Heart right ventricle (tissue), 16 donors: ENCODE data around the gene TAF1A. TPM values are rescaled to one million over a fixed set of nuclear protein-coding genes. Genes with fewer than 3 reads are reported as not detected.

Experiments used
- ATAC-seq, 8 donors: fragments of 200-7000 bp; cut with Tn5 transposase; one replicate each; pipeline ENCODE4 v1.9.1; 2020; ENCODE audit warnings: mild to moderate bottlenecking in 8 of 8, moderate library complexity in 8 of 8, moderate number of reproducible peaks in 1 of 8
- DNase-seq, 2 donors: peaks; one replicate each; pipeline ENCODE4 v3.0.0-alpha.2; 2020
- H3K27ac ChIP-seq, 10 donors: fragments of 200-600 bp; sonication (generic) in 2 of 10; one replicate each; pipeline versions ENCODE4 v1.5.0 to v1.8.0; 2020 to 2022; ENCODE audit warnings: mild to moderate bottlenecking in 3 of 10
- H3K27me3 ChIP-seq, 7 donors: fragments of 200-600 bp; one replicate each; pipeline ENCODE4 v1.8.0; 2021 to 2022; ENCODE audit warnings: mild to moderate bottlenecking in 2 of 7
- H3K36me3 ChIP-seq, 9 donors: fragments of 200-600 bp; sonication (generic) in 1 of 9; one replicate each; pipeline versions ENCODE4 v1.5.0 to v1.8.0; 2020 to 2022; ENCODE audit warnings: mild to moderate bottlenecking in 2 of 9
- H3K4me1 ChIP-seq, 9 donors: fragments of 200-600 bp; sonication (generic) in 1 of 9; one replicate each; pipeline versions ENCODE4 v1.5.0 to v1.8.0; 2020 to 2022; ENCODE audit warnings: mild to moderate bottlenecking in 4 of 9
- H3K4me3 ChIP-seq, 10 donors: fragments of 200-600 bp; sonication (generic) in 2 of 10; one replicate each; pipeline versions ENCODE4 v1.5.0 to v1.8.0; 2020 to 2022; ENCODE audit warnings: mild to moderate bottlenecking in 7 of 10, moderate library complexity in 2 of 10
- H3K9me3 ChIP-seq, 11 donors: fragments of 200-600 bp in 10 of 11; sonication (generic) in 2 of 11; one replicate each; pipeline versions ENCODE4 v1.5.0 to v1.8.0; 2013 to 2022; ENCODE audit warnings: mild to moderate bottlenecking in 2 of 11, control low read depth in 1 of 11, moderate library complexity in 1 of 11
- WGBS, 2 donors: extraction: QIAGEN DNeasy Blood & Tissue Kit; methylation state at CpG; one replicate each; pipeline ENCODE4 v1.1.7; 2013; ENCODE audit warnings: inconsistent platforms in 1 of 2; 5-methylcytosine and 5-hydroxymethylcytosine counted together
- intact Hi-C, 10 donors: fragments of 100-400 bp; cut with DNase I; formaldehyde crosslinking; loops; one replicate each; pipeline versions ENCODE4 v1.11.1 to v1.14.2; 2022
- polyA plus RNA-seq, 2 donors: library from polyadenylated mRNA; stranded (reverse); fragments of 200-250 nt; gene quantifications; one replicate each; pipeline ENCODE4 v1.2.3, GENCODE V29; 2013
- total RNA-seq, 10 donors: library from RNA; stranded (reverse); fragmentation: NEBNext Ultra II Directional in 3 of 10; extraction: Animal tissue kit (Norgen Biotek cat#: 25700) in 3 of 10; gene quantifications; one replicate each; pipeline versions ENCODE4 v1.2.1 to v1.2.4, GENCODE V29; 2021 to 2023
- TF ChIP-seq, protein P1 (sequence below), 9 donors: fragments of 200-600 bp; sonication (generic) in 2 of 9; IDR thresholded peaks; one replicate each; pipeline versions ENCODE4 v1.5.0 to v1.8.0; 2021 to 2022; ENCODE audit warnings: antibody characterized with exemption in 9 of 9, mild to moderate bottlenecking in 5 of 9, moderate library complexity in 1 of 9
- donor health status: Arrhythmogenic right ventricular cardiomyopathy.
- donor health status: ischemic (EF 13 %, LVEDD 7.1; RV severe dilation, severe dysfunction).
- donor health status: healthy with polysubstance abuse.
- donor health status: DM: no; HTN: yes; CAD: no.
- donor health status: DM: no; HTN: no; CAD: no.
- donor health status: ischemic (EF 25% LVEDD 6.9; RV normal size, moderate dysfunction).
- donor health status: ischemic (EF 25% LVEDD 5.7; RV mildly dilated, moderate dysfunction).
- donor health status: healthy.
- donor health status: DM: yes; HTN: yes; CAD: no.
- donor health status: Ischemic cardiomyopathy.
- donor health status: ischemic (EF 35%, LVEDD 5.7; RV mildly dilated, moderate dysfunction).
- donor health status: nonischemic (EF 11% LVEDD 7.7; RV severe dilation, severe dysfunction).
- donor health status: DM: yes; HTN: yes; CAD: no.
- donor health status: PGD.
- donor health status: ischemic (EF 29% LVEDD 5.4; RV normal size, mild dysfunction).
- donor health status: nonischemic (EF 23%, LVEDD 6.1; RV moderate dilation, normal function).

Gene TAF1A
- total and polyA plus RNA-seq, 12 donors: 1.1 to 3.3 (median 1.7) TPM

DNA sequence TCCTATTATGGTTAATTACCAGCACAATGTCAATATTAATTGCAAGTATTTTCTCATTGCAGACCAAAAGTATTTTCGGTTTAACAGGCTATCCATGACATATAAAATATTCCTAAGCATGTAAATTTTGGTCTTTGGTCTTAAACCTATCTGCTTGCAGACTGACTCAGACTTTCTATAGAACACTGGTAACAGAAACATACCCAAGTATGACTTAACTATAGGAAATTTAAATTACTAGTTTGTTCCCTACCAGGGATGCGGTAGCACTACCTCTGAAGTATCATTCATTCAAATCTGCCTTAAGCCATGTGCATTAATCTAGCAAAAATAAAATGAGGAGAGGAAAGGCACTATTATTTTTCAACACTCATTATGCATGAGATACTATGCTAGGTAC lies 2.9 kb downstream of the TAF1A start:
- no peak overlapping the region for H3K27ac ChIP-seq
- 92 to 95% methylated on average over 2 of the region's 2 CpGs for whole genome bisulfite sequencing, 2 donors
- no peak overlapping the region for H3K4me3 ChIP-seq
- H3K27me3 ChIP-seq: no peaks in the 10 kb centered on the region
- TF ChIP-seq, protein P1, sequence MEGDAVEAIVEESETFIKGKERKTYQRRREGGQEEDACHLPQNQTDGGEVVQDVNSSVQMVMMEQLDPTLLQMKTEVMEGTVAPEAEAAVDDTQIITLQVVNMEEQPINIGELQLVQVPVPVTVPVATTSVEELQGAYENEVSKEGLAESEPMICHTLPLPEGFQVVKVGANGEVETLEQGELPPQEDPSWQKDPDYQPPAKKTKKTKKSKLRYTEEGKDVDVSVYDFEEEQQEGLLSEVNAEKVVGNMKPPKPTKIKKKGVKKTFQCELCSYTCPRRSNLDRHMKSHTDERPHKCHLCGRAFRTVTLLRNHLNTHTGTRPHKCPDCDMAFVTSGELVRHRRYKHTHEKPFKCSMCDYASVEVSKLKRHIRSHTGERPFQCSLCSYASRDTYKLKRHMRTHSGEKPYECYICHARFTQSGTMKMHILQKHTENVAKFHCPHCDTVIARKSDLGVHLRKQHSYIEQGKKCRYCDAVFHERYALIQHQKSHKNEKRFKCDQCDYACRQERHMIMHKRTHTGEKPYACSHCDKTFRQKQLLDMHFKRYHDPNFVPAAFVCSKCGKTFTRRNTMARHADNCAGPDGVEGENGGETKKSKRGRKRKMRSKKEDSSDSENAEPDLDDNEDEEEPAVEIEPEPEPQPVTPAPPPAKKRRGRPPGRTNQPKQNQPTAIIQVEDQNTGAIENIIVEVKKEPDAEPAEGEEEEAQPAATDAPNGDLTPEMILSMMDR (IDR thresholded peaks at IDR 0.05): no peak
- peaks cover 0 to 33% (median 10%) of the 10 kb centered on the region in 9 donors for H3K4me1 ChIP-seq
- DNase-seq: no peak
- intact Hi-C loops: loop anchor here in 1 of 10 donors (5.0 kb wide), 1 partner anchor 45 kb away; no protein-coding TSS in a partner anchor
- no peak for ATAC-seq
- H3K9me3 ChIP-seq: no peaks in the 10 kb centered on the region
- H3K36me3 ChIP-seq: peaks cover 0 to 58% (median 4%) of the 10 kb centered on the region in 9 donors

DNA sequence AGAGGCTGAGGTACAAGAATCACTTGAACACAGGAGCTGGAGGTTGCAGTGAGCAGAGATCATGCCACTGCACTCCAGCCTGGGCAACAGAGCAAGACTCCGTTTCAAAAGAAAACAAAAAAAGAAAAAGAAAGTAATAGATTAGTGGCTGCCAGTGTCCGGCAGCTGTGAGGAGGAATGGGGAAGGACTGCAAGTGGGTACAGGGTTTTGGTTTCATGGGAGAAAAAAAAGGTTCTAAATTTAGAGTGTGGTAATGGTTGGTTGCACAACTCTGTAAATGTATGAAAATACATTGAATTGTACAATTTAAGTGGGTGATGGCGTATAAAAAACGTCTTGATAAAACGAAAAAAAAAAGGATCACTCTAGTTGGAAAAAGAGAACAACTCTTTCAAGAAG lies 6.7 kb downstream of the TAF1A start:
- ATAC-seq: peak in 1 of 8 donors; percentile 38
- H3K27ac ChIP-seq: no peak overlapping the region
- TF ChIP-seq, protein P1 (IDR thresholded peaks at IDR 0.05): no peak
- H3K9me3 ChIP-seq: no peaks in the 10 kb centered on the region
- DNase-seq: no peak
- intact Hi-C loops: no loop called here
- no peak overlapping the region for H3K4me3 ChIP-seq
- 86 to 87% methylated on average over 5 of the region's 5 CpGs for WGBS, 2 donors
- no peaks in the 10 kb centered on the region for H3K27me3 ChIP-seq
- H3K36me3 ChIP-seq: peaks cover 0 to 75% (median 4%) of the 10 kb centered on the region in 9 donors
- peaks cover 0 to 20% (median 0%) of the 10 kb centered on the region in 9 donors for H3K4me1 ChIP-seq

DNA sequence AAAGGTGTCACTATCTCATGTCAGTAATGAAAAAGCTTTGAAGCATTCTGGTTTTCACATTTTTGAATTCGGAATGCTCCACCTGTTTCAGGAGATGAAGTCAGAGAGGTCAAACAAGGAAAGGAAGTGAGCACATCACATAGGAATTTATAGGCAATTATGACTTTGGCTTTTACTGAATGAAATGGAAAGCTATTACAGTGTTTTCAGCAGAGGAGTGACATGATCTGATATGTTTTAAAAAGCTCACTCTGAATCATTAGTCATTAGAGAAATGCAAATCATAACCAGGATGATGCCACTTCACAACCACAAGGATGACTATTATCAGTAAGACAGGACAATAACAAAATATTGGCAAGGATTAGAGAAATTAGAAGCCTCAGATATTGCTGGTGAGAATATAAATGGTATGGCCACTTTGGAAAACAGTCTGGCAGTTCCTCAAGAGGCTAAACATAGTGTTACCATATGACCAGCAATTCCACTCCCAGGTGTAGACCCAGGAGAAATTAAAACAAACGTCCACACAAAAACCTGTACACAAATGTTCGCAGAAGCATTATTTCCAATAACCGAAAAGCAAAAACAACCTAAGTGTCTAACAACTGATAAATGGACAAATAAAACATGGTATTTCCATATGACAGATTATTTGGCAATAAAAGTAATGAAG lies 7.5 kb downstream of the TAF1A start:
- H3K36me3 ChIP-seq: peaks cover 0 to 75% (median 4%) of the 10 kb centered on the region in 9 donors
- H3K4me3 ChIP-seq: no peak overlapping the region
- no peak overlapping the region for H3K27ac ChIP-seq
- no peak for DNase-seq
- no peak for ATAC-seq
- H3K9me3 ChIP-seq: no peaks in the 10 kb centered on the region
- H3K27me3 ChIP-seq: no peaks in the 10 kb centered on the region
- TF ChIP-seq, protein P1 (IDR thresholded peaks at IDR 0.05): no peak
- H3K4me1 ChIP-seq: peaks cover 0 to 20% (median 0%) of the 10 kb centered on the region in 9 donors
- intact Hi-C loops: no loop called here
- 84 to 87% methylated on average over 4 of the region's 4 CpGs for WGBS, 2 donors

DNA sequence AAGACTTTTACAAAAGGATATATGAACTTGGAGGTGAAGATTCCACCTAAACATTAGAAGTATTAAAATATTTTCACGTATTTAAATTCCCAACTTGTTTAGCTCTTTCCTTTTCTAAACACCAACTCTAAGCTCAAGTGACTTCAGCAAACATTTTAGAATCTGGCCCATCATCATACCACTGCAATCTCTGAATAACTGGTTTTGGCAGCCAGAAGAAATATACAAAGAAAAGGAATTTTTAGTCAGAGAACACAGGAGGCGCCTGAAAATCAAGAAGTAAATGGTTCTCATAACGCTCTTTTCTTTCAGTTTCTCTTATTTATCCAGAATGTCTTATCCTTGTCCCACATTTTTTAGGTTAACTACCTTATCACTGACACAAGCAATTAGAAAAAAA lies 10.4 kb downstream of the TAF1A start:
- TF ChIP-seq, protein P1 (IDR thresholded peaks at IDR 0.05): no peak
- Histone ChIP-seq H3K4me3 (no peak overlapping the region), H3K27ac (no peak overlapping the region), H3K36me3 (peaks cover 0 to 78% (median 14%) of the 10 kb centered on the region in 9 donors), H3K9me3 (no peaks in the 10 kb centered on the region), H3K27me3 (no peaks in the 10 kb centered on the region), H3K4me1 (peaks cover 0 to 19% (median 0%) of the 10 kb centered on the region in 9 donors)
- intact Hi-C loops: no loop called here
- WGBS, 2 donors: 95 to 99% methylated on average over 3 of the region's 3 CpGs
- DNase-seq (no peak), ATAC-seq (no peak)
